Chondrocyte (in vitro differentiated cells): ENCODE data around the gene IL2RA. TPM values are rescaled to one million over a fixed set of nuclear protein-coding genes. Genes with fewer than 3 reads are reported as not detected.

Experiments
- DNase-seq: peaks from one replicate; pipeline ENCODE4 v3.0.0; 2021; ENCODE audit warnings: mixed read lengths, low spot score
- H3K27ac Mint-ChIP-seq: one replicate; pipeline ENCODE4 v1.8.0; 2021; ENCODE audit warnings: mild to moderate bottlenecking, moderate library complexity, mixed read lengths; ENCODE audit not compliant: unreplicated experiment
- H3K27me3 Mint-ChIP-seq: 2 replicates; pipeline ENCODE4 v1.8.0; 2021; ENCODE audit warnings: low read depth, mixed read lengths
- H3K36me3 Mint-ChIP-seq: 2 replicates; pipeline ENCODE4 v1.8.0; 2021; ENCODE audit warnings: low read depth, mixed read lengths
- H3K4me1 Mint-ChIP-seq: 2 replicates; pipeline ENCODE4 v1.8.0; 2021; ENCODE audit warnings: low read depth, mild to moderate bottlenecking, mixed read lengths
- H3K4me3 Mint-ChIP-seq: one replicate; pipeline ENCODE4 v1.8.0; 2021; ENCODE audit warnings: mild to moderate bottlenecking, moderate library complexity, mixed read lengths; ENCODE audit not compliant: unreplicated experiment
- H3K9me3 Mint-ChIP-seq: 2 replicates; pipeline ENCODE4 v1.8.0; 2021; ENCODE audit warnings: low read depth, mixed read lengths
- total RNA-seq: library from RNA; stranded (reverse); gene quantifications from 3 replicates; pipeline ENCODE4 v1.2.1, GENCODE V29; 2021
- TF ChIP-seq, protein P1 (sequence below): fragments of 200-600 bp; sonication (generic); IDR thresholded peaks from 2 replicates; pipeline ENCODE4 v1.5.0; 2021; ENCODE audit warnings: antibody characterized with exemption, mild to moderate bottlenecking, moderate library complexity

Gene IL2RA
- total RNA-seq, 1 donor from 2014 or later, result not detected

- Mint-ChIP-seq H3K4me3 (peak within 1 kb of the TSS; percentile 90), H3K4me1 (peaks cover 36% of the 10 kb centered on the region), H3K27ac (peak within 1 kb of the TSS; percentile 88), H3K36me3 (no peaks in the 10 kb centered on the region), H3K27me3 (peaks cover 2% of the 10 kb centered on the region), H3K9me3 (no peaks in the 10 kb centered on the region)
- DNase-seq, result peak; percentile 95
- TF ChIP-seq, protein P1, sequence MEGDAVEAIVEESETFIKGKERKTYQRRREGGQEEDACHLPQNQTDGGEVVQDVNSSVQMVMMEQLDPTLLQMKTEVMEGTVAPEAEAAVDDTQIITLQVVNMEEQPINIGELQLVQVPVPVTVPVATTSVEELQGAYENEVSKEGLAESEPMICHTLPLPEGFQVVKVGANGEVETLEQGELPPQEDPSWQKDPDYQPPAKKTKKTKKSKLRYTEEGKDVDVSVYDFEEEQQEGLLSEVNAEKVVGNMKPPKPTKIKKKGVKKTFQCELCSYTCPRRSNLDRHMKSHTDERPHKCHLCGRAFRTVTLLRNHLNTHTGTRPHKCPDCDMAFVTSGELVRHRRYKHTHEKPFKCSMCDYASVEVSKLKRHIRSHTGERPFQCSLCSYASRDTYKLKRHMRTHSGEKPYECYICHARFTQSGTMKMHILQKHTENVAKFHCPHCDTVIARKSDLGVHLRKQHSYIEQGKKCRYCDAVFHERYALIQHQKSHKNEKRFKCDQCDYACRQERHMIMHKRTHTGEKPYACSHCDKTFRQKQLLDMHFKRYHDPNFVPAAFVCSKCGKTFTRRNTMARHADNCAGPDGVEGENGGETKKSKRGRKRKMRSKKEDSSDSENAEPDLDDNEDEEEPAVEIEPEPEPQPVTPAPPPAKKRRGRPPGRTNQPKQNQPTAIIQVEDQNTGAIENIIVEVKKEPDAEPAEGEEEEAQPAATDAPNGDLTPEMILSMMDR, result peak; percentile 100
Measured at GRCh38 chr10:6088721-6089333, 26.7 kb upstream of the IL2RA start, which contains the start of gene RBM17. TSS of gene RBM17 (plus strand) at chr10:6089034. CDS start at chr10:6097066, 8,032 bp downstream.

DNA sequence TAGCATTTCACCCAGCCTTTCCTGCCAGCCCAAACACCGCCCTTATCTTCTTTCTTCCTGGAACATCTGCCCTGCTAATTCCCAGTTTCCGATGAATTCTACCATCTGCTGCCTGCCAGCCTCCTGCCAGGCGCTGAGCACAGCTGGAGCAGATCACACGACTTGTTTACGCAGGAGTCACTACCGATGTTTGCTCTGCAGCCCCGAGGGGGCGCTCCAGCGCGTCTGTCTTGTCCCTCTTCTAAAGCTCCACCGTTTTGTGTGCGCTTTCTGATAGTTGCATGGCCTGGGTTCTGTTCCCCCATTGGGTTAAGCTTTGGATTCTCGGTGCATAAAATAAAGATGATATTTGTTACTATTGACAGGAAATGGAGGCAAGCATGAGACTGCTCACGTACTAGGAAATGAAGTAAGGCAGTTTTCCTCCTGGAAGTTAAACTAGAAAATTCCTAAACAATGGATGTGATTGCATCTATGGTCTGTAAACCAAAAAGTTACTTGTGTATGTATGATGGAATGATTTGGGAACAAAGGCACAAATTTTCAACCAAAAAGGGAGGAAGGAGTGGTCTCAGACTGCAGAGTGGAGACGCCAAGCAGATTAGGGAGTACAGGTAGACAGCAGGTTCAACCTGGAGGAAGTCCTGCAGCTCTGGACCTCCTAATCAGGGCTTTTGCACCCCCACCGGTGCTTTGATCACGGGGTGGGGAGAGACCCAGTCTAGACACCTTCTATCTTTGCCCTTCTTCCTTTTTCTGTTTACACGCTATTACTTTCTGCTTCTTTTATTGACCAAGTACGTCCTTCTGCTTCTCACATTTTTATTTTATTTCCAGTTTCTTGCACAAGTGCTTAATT lies 24.4 kb upstream of the IL2RA start:
- TF ChIP-seq, protein P1, result peak; percentile 89
- Mint-ChIP-seq H3K4me1 (peaks cover 40% of the 10 kb centered on the region), H3K27ac (peak overlapping the region; percentile 60), H3K27me3 (peaks cover 15% of the 10 kb centered on the region), H3K4me3 (peak overlapping the region; percentile 29), H3K9me3 (peaks cover 3% of the 10 kb centered on the region), H3K36me3 (no peaks in the 10 kb centered on the region)
- no peak for DNase-seq

- no peak for DNase-seq
- peak overlapping the region; percentile 74 for H3K27ac Mint-ChIP-seq
- H3K9me3 Mint-ChIP-seq, result peaks cover 3% of the 10 kb centered on the region
- TF ChIP-seq, protein P1, result no peak
- H3K36me3 Mint-ChIP-seq, result no peaks in the 10 kb centered on the region
- H3K4me1 Mint-ChIP-seq, result peaks cover 22% of the 10 kb centered on the region
- H3K27me3 Mint-ChIP-seq, result peaks cover 15% of the 10 kb centered on the region
- no peak overlapping the region for H3K4me3 Mint-ChIP-seq
Measured at GRCh38 chr10:6083523-6084475, 21.6 kb upstream of the IL2RA start.

- H3K27me3 Mint-ChIP-seq, result peaks cover 15% of the 10 kb centered on the region
- H3K9me3 Mint-ChIP-seq, result peaks cover 3% of the 10 kb centered on the region
- peaks cover 18% of the 10 kb centered on the region for H3K4me1 Mint-ChIP-seq
- TF ChIP-seq, protein P1, result no peak
- DNase-seq, result no peak
- H3K4me3 Mint-ChIP-seq, result no peak overlapping the region
- no peak overlapping the region for H3K27ac Mint-ChIP-seq
- H3K36me3 Mint-ChIP-seq, result no peaks in the 10 kb centered on the region
Measured at GRCh38 chr10:6082496-6083395, 20.6 kb upstream of the IL2RA start.
